BJ (cell line): ENCODE data around the gene DRICH1. TPM values are rescaled to one million over a fixed set of nuclear protein-coding genes. Genes with fewer than 3 reads are reported as not detected.
"Not testable (repeated sequence)": the region's sequence is repeated elsewhere in the genome, so short reads cannot be mapped to it uniquely, and the experiment has no call there.

Experiments
- CTCF ChIA-PET: fragments of 350-600 bp; formaldehyde crosslinking; extraction: SDS; loops from one replicate; lab custom pipeline; 2021; ENCODE audit warnings: antibody characterized with exemption, inconsistent platforms; lab: Yijun Ruan, JAX
- POLR2A ChIA-PET: fragments of 300-600 bp; sonication (Branson Sonifier 250); formaldehyde crosslinking; extraction: SDS; loops from one replicate; lab custom pipeline; 2021; ENCODE audit warnings: antibody characterized with exemption; lab: Charles Lee
- DNase-seq: peaks from one replicate; pipeline ENCODE4 v3.0.0-alpha.2; 2011; ENCODE audit warnings: low read depth
- H3K27me3 ChIP-seq: 2 replicates; pipeline ENCODE4 v1.6.0; 2011; ENCODE audit warnings: low read length; ENCODE audit not compliant: control insufficient read depth, insufficient read depth
- H3K36me3 ChIP-seq: 2 replicates; pipeline ENCODE4 v1.5.1; 2011; ENCODE audit warnings: low read length; ENCODE audit not compliant: control insufficient read depth, insufficient read depth
- H3K4me3 ChIP-seq: 2 replicates; pipeline ENCODE4 v1.5.1; 2011; ENCODE audit warnings: low read depth, mild to moderate bottlenecking, control low read depth, low read length
- polyA plus RNA-seq: library from polyadenylated mRNA; depleted of rRNA; stranded (reverse); fragments of >200 nt; gene quantifications from 2 replicates; pipeline ENCODE4 v1.2.3, GENCODE V29; 2011
- TF ChIP-seq, protein P1 (sequence below): IDR thresholded peaks from 2 replicates; pipeline ENCODE4 v1.5.1; 2011; ENCODE audit warnings: low read depth, mild to moderate bottlenecking, control low read depth, inconsistent platforms, low read length, moderate library complexity; ENCODE audit not compliant: insufficient read depth

DRICH1 gene
- polyA plus RNA-seq, 1 experiment, result not detected

DNA sequence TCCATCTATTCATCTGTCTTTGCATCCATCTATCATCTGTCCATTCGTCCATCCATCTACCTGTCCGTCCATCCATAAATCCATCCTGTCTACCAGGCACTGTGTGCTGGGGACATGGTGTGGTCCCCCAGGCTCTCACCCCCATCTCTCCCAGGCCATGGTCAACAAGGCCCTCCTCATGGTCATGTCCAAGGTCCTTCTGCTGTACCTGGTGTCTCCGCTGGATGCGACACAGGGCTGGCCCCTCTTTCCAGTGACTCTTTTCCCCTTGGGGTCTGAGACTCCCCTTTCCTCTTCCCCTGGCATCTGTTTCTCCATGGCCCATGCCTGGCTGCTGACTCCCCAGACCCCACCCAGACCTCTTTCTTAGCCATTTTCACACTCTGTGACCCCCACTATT lies 56.5 kb downstream of the DRICH1 start:
- H3K27me3 ChIP-seq, result peaks cover 3% of the 10 kb centered on the region; the same call in 1 of the 2 replicates
- no peak for DNase-seq
- POLR2A ChIA-PET, result no interaction called here
- CTCF ChIA-PET, result no interaction called here
- TF ChIP-seq, protein P1, sequence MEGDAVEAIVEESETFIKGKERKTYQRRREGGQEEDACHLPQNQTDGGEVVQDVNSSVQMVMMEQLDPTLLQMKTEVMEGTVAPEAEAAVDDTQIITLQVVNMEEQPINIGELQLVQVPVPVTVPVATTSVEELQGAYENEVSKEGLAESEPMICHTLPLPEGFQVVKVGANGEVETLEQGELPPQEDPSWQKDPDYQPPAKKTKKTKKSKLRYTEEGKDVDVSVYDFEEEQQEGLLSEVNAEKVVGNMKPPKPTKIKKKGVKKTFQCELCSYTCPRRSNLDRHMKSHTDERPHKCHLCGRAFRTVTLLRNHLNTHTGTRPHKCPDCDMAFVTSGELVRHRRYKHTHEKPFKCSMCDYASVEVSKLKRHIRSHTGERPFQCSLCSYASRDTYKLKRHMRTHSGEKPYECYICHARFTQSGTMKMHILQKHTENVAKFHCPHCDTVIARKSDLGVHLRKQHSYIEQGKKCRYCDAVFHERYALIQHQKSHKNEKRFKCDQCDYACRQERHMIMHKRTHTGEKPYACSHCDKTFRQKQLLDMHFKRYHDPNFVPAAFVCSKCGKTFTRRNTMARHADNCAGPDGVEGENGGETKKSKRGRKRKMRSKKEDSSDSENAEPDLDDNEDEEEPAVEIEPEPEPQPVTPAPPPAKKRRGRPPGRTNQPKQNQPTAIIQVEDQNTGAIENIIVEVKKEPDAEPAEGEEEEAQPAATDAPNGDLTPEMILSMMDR, result no peak
- no peaks in the 10 kb centered on the region for H3K36me3 ChIP-seq
- no peak overlapping the region for H3K4me3 ChIP-seq

DNA sequence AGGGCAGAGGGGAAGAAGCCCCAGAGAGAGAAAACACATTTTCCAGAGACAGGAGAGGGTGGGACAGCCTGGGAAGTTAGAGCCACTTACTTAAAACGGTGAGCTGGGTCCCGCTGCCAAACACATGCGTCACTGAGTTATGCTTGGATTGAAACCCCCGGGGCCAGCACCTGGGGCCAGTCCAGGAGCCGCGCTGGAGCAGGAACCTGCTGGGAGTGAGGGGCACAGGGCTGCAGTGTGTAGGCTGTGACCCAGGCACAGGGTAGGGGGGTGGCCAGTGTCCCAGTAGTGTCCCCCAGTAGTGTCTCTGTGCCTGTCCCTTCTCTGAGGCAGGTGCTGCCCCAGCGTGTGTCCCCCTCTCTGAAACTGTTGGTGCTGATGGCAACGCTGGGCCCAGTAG lies 57.2 kb downstream of the DRICH1 start:
- TF ChIP-seq, protein P1, result no peak
- DNase-seq, result no peak
- Histone ChIP-seq H3K36me3 (no peaks in the 10 kb centered on the region), H3K4me3 (no peak overlapping the region), H3K27me3 (peaks cover 3% of the 10 kb centered on the region; the same call in 1 of the 2 replicates)
- POLR2A ChIA-PET, result no interaction called here
- CTCF ChIA-PET, result no interaction called here

DNA sequence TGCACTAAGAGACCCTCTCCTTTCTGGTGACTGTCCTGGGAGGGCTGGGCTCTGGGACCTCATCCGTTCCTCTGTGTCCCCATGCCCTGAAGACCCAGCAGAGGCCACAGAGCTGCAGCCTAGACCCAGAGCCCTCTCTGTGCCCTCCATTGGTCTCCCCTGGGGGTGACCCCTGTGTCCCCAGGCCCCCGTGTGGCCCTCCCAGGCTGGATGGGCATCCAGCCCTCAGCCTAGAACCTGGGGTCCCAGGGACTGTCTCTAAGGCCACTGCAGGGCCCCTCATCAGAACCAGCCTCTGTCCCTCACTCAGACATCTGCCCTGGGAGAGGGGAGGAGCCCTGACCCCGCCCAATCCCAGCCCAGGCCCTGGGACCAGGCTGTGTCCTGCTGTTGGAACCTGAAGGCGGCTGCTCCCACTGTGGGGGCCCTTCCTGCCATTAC lies 57.7 kb downstream of the DRICH1 start:
- ChIA-PET CTCF (no interaction called here), POLR2A (no interaction called here)

DNA sequence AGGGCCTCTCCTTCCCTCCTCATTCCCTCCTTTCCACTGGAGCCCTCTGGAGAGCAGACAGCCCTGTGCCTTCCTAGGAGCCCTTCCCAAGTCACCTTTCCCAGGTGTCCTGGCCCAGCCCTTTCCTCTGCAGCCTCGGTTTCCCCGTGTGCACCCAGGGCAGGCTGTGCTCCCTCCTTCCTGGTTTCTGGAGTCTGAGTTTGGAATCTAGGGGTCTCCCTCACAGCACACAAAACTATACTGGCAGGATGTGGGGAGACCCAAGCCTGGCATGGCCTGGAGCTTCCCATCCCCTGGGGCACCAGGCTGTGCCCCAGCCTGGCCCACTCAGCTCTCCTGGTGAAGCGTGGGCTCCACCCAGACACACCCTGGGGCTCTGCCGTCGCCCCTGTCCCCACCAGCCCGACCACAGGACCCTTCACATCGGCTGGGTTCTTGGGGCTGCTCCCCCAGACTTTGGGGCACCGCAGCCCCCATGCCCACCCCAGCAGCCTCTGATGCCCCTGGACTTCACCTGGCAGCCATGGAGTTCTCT lies 58.4 kb downstream of the DRICH1 start:
- H3K36me3 ChIP-seq, POLR2A ChIA-PET, H3K27me3 ChIP-seq, CTCF ChIA-PET, DNase-seq, H3K4me3 ChIP-seq: not testable (repeated sequence)

More for the DNA sequence above, 57.7 kb downstream of the DRICH1 start:
- Histone ChIP-seq H3K36me3 (no peaks in the 10 kb centered on the region), H3K4me3 (no peak overlapping the region), H3K27me3 (peaks cover 3% of the 10 kb centered on the region; the same call in 1 of the 2 replicates)
- no peak for DNase-seq
- TF ChIP-seq, protein P1, result no peak

DNA sequence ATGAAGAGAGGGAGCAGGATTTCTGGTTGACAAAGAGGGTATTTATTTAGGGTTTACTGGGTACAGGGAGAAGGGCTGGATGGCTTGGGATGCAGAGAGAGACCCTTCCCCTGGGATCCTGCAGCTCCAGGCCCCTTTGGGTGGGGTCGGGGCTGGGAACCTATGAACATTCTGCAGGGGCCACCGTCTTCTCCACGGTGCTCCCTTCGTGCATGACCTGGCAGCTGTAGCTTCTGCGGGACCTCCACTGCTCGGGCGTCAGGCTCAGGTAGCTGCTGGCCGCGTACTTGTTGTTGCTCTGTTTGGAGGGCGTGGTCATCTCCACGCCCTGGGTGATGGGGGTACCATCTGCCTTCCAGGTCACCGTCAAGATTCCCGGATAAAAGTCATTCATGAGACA lies 59.0 kb downstream of the DRICH1 start:
- CTCF ChIA-PET, H3K4me3 ChIP-seq, DNase-seq, POLR2A ChIA-PET, H3K27me3 ChIP-seq, H3K36me3 ChIP-seq: not testable (repeated sequence)

DNA sequence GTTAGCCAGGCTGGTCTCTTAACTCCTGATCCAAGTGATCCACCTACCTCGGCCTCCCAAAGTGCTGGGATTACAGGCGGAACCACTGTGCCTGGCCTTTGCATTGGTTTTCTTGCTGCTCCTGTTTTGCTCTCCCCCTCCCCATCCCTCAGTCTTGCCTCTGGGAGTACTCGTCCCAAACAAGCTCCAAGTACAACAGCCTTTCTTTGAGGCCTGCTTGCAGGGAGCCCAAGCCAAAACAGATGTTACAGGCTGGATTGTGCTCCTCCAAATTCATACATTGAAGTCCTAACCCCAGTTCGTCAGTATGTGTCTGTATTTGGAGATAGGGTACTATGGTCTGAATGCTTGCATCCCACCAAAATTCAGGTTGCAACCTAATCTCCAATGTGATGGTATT lies 60.6 kb downstream of the DRICH1 start:
- POLR2A ChIA-PET, result no interaction called here

More for the DNA sequence above, 60.6 kb downstream of the DRICH1 start:
- TF ChIP-seq, protein P1, result no peak
- Histone ChIP-seq H3K36me3 (no peaks in the 10 kb centered on the region), H3K4me3 (no peak overlapping the region), H3K27me3 (peaks cover 12% of the 10 kb centered on the region)
- CTCF ChIA-PET, result no interaction called here
- DNase-seq, result no peak
